Endothelial cell of umbilical vein (primary cell): ENCODE measurements around the gene NDUFS2. TPM values are rescaled to one million over a fixed set of nuclear protein-coding genes. Genes with fewer than 3 reads are reported as not detected.

ENCODE experiments used
- BruUV-seq: library from RNA; stranded (reverse); fragments of 400-500 nt; replicated peaks from 2 replicates; lab custom pipeline; 2021; lab: Mats Ljungman, UMichigan
- CTCF ChIA-PET: fragments of 300-600, 350-600 bp; sonication (Branson Sonifier 250); formaldehyde crosslinking; loops from one replicate; lab custom pipeline; 2021; ENCODE audit warnings: antibody characterized with exemption, inconsistent platforms; lab: Charles Lee
- POLR2A ChIA-PET: fragments of 300-600, 350-600 bp; sonication (Branson Sonifier 250); formaldehyde crosslinking; loops from one replicate; lab custom pipeline; 2021; ENCODE audit warnings: antibody characterized with exemption, inconsistent platforms; lab: Charles Lee
- DNase-seq: peaks from one replicate; pipeline ENCODE4 v3.0.0-alpha.2; 2011; ENCODE audit warnings: low read depth, low spot score
- FAIRE-seq: peaks from 2 replicates; lab custom pipeline; 2011; peaks lifted over from hg19 to GRCh38; lab: Jason Lieb, UNC
- H2AFZ ChIP-seq: 2 replicates; pipeline ENCODE4 v1.6.0; 2012; ENCODE audit warnings: low read depth, low read length, control low read depth, inconsistent platforms
- H3K27ac ChIP-seq: 2 replicates; pipeline ENCODE4 v1.5.1; 2011; ENCODE audit warnings: low read depth, mild to moderate bottlenecking, control low read depth, low read length, moderate library complexity; ENCODE audit not compliant: insufficient read depth
- H3K27me3 ChIP-seq, 2 experiments: 2 replicates each; pipeline versions ENCODE4 v1.6.0 to v1.6.1; 2011; ENCODE audit warnings: low read length in 2 of 2, mixed read lengths in 1 of 2; ENCODE audit not compliant: control insufficient read depth in 2 of 2, insufficient read depth in 2 of 2
- H3K36me3 ChIP-seq, 2 experiments: 2 replicates in 1 of 2; 3 replicates in 1 of 2; pipeline ENCODE4 v1.5.1; 2011; ENCODE audit warnings: low read length in 2 of 2, mild to moderate bottlenecking in 1 of 2, moderate library complexity in 1 of 2; ENCODE audit not compliant: control insufficient read depth in 2 of 2, insufficient read depth in 2 of 2; ENCODE audit errors: extremely low read depth in 1 of 2
- H3K4me1 ChIP-seq: 3 replicates; pipeline ENCODE4 v1.5.1; 2011; ENCODE audit warnings: mild to moderate bottlenecking, low read length; ENCODE audit not compliant: control insufficient read depth, insufficient read depth; ENCODE audit errors: extremely low read depth
- H3K4me2 ChIP-seq: 2 replicates; pipeline ENCODE4 v1.6.1; 2011; ENCODE audit warnings: low read length, control low read depth, mixed read lengths; ENCODE audit not compliant: insufficient read depth
- H3K4me3 ChIP-seq, 3 experiments: fragments of 200-600 bp in 1 of 3; sonication (generic), shearing (Covaris generic) in 1 of 3; replicated peaks in 1 of 3; 2 replicates each; pipeline ENCODE4 v1.5.1; 2011 to 2016; ENCODE audit warnings: control low read depth in 3 of 3, low read length in 3 of 3, mild to moderate bottlenecking in 2 of 3, inconsistent platforms in 1 of 3, low read depth in 1 of 3, moderate library complexity in 1 of 3; ENCODE audit not compliant: insufficient read depth in 1 of 3
- H3K79me2 ChIP-seq: 2 replicates; pipeline ENCODE4 v1.6.0; 2012; ENCODE audit warnings: low read length, inconsistent platforms; ENCODE audit not compliant: control insufficient read depth, insufficient read depth
- H3K9ac ChIP-seq: replicated peaks from 2 replicates; pipeline ENCODE3; 2011; ENCODE audit warnings: low read length, control low read depth; ENCODE audit not compliant: insufficient read depth; ENCODE audit errors: extremely low read depth
- H3K9me1 ChIP-seq: replicated peaks from 3 replicates; pipeline ENCODE4 v1.6.0; 2011; ENCODE audit warnings: mild to moderate bottlenecking, low read length; ENCODE audit not compliant: control insufficient read depth, insufficient read depth; ENCODE audit errors: extremely low read depth
- H3K9me3 ChIP-seq: replicated peaks from 2 replicates; pipeline ENCODE4 v1.5.1; 2012; ENCODE audit warnings: low read length, inconsistent platforms; ENCODE audit not compliant: control insufficient read depth, insufficient read depth
- H4K20me1 ChIP-seq: replicated peaks from 2 replicates; pipeline ENCODE3; 2011; ENCODE audit warnings: mild to moderate bottlenecking, low read length; ENCODE audit not compliant: control insufficient read depth, insufficient read depth; ENCODE audit errors: extremely low read depth
- EZH2 ChIP-seq: IDR thresholded peaks from 2 replicates; pipeline ENCODE4 v1.6.1; 2012; ENCODE audit warnings: borderline replicate concordance, low read depth, mild to moderate bottlenecking, moderate library complexity, low read length, inconsistent platforms; ENCODE audit not compliant: severe bottlenecking
- FOS ChIP-seq: IDR thresholded peaks from 2 replicates; pipeline ENCODE4 v1.6.1; 2011; ENCODE audit warnings: mild to moderate bottlenecking, low read length, moderate library complexity, borderline replicate concordance; ENCODE audit not compliant: insufficient read depth
- GATA2 ChIP-seq: IDR thresholded peaks from 2 replicates; pipeline ENCODE4 v1.7.0; 2011; ENCODE audit warnings: low read depth, mild to moderate bottlenecking, moderate library complexity, mixed read lengths, low read length; ENCODE audit not compliant: insufficient read length, insufficient read depth
- JUN ChIP-seq: IDR thresholded peaks from 2 replicates; pipeline ENCODE4 v1.6.1; 2011; ENCODE audit warnings: borderline replicate concordance, low read depth; ENCODE audit not compliant: insufficient read length, insufficient read depth
- MYC ChIP-seq: IDR thresholded peaks from one replicate; pipeline ENCODE4 v1.6.1; 2011; ENCODE audit warnings: mild to moderate bottlenecking, low read depth, low read length
- POLR2A ChIP-seq: IDR thresholded peaks from 2 replicates; pipeline ENCODE4 v1.6.1; 2012; ENCODE audit warnings: low read depth, mild to moderate bottlenecking, control low read depth, low read length
- POLR2AphosphoS5 ChIP-seq: IDR thresholded peaks from 2 replicates; pipeline ENCODE4 v1.6.1; 2012; ENCODE audit warnings: low read depth, mild to moderate bottlenecking, control low read depth, low read length, moderate library complexity; ENCODE audit not compliant: insufficient read depth
- dilution Hi-C: fragments of 300-500 bp; cut with MboI; formaldehyde crosslinking; loops from one replicate; pipeline ENCODE4 v1.15.0; 2019; ENCODE audit warnings: low sequenced_read_pairs; ENCODE audit not compliant: extremely low pct_ligation_motif_present
- intact Hi-C: fragments of 100-400 bp; cut with micrococcal nuclease; formaldehyde crosslinking; loops from one replicate; pipeline ENCODE4 v1.10.0; 2022
- polyA plus RNA-seq, 4 experiments: library from polyadenylated mRNA; depleted of rRNA in 3 of 4; stranded (reverse) in 3 of 4; unstranded in 1 of 4; fragments of >200 nt; gene quantifications; 2 replicates each; pipeline versions ENCODE4 v1.2.1 to v1.2.3, GENCODE V29; 2011 to 2012; ENCODE audit warnings: missing spikeins in 1 of 4
- total RNA-seq: library from RNA; stranded (reverse); gene quantifications from 2 replicates; pipeline ENCODE4 v1.2.3, GENCODE V29; 2021
- TF ChIP-seq, protein P1 (sequence below): IDR thresholded peaks from 2 replicates; pipeline ENCODE4 v1.6.1; 2011; ENCODE audit not compliant: insufficient read depth, insufficient read length
- TF ChIP-seq, protein P2 (sequence below), 2 donors: IDR thresholded peaks; 1 replicate in 1 of 2; 2 replicates in 1 of 2; pipeline ENCODE4 v1.5.1; 2011; ENCODE audit warnings: low read length in 2 of 2, mild to moderate bottlenecking in 2 of 2, moderate library complexity in 2 of 2, control low read depth in 1 of 2, inconsistent platforms in 1 of 2, low read depth in 1 of 2; ENCODE audit not compliant: insufficient read depth in 1 of 2; ENCODE audit errors: extremely low read depth in 1 of 2

The NDUFS2 gene
- total and polyA plus RNA-seq, 2 donors (not counting 3 experiments of a cell fraction or from before 2014, with no cell fraction given): 95.1 to 130 TPM

DNA sequence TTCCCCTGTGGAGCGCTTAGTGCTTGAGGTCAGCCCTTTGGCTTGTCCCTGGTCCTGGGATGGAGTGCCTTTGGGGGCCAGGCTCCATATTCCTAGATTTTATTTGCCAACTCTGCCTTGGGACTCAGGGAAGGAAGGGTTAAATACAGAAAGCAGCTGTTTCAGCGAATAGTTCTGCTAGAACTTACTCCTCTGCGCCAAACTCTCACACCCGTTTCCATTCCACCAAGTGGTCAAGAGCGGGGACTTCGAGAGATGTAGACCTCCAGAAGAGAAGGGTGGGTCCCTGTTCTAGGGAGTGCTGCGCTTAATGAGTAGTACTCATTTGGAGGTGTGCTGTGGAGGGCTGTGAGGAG is 23.0 kb downstream of the NDUFS2 start:
- intact Hi-C loops (loop anchor here (1.0 to 2.0 kb wide), 4 partner anchors 15 to 40 kb away; partner anchors contain the start of gene NDUFS2), dilution Hi-C loops (no loop called here)
- H3K9me1 ChIP-seq: no peaks in the 10 kb centered on the region
- no peak overlapping the region for H3K9ac ChIP-seq
- no peak overlapping the region for H3K27ac ChIP-seq
- no TSS peak for BruUV-seq
- FAIRE-seq (no peak), DNase-seq (no peak)
- peak overlapping the region; percentile 63 for H2AFZ ChIP-seq
- peaks cover 18% of the 10 kb centered on the region for H3K4me1 ChIP-seq
- ChIA-PET POLR2A (interaction anchor here (0.6 to 1.4 kb wide), 7 partner anchors 9 to 164 kb away, joined by 3 to 15 read pairs (median 5); partner anchors contain the start of genes NDUFS2 and PPOX), CTCF (interaction anchor here (0.6 to 6.9 kb wide), 26 partner anchors 9 to 215 kb away, joined by 3 to 156 read pairs (median 10); partner anchors contain the start of genes ADAMTS4, B4GALT3, CFAP126 and FCER1G)
- H3K4me3 ChIP-seq: no peak overlapping the region
- H3K36me3 ChIP-seq: peaks cover 8 to 9% of the 10 kb centered on the region in 2 experiments
- H3K27me3 ChIP-seq: no peaks in the 10 kb centered on the region
- no peaks in the 10 kb centered on the region for H3K9me3 ChIP-seq
- H3K79me2 ChIP-seq: no peaks in the 10 kb centered on the region
- H4K20me1 ChIP-seq: no peaks in the 10 kb centered on the region
- TF ChIP-seq, protein P1, sequence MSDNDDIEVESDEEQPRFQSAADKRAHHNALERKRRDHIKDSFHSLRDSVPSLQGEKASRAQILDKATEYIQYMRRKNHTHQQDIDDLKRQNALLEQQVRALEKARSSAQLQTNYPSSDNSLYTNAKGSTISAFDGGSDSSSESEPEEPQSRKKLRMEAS: no peak
- TF ChIP-seq EZH2 (no peak), JUN (no peak), POLR2A (no peak), POLR2AphosphoS5 (no peak), MYC (no peak), GATA2 (no peak), FOS (no peak)
- TF ChIP-seq, protein P2, sequence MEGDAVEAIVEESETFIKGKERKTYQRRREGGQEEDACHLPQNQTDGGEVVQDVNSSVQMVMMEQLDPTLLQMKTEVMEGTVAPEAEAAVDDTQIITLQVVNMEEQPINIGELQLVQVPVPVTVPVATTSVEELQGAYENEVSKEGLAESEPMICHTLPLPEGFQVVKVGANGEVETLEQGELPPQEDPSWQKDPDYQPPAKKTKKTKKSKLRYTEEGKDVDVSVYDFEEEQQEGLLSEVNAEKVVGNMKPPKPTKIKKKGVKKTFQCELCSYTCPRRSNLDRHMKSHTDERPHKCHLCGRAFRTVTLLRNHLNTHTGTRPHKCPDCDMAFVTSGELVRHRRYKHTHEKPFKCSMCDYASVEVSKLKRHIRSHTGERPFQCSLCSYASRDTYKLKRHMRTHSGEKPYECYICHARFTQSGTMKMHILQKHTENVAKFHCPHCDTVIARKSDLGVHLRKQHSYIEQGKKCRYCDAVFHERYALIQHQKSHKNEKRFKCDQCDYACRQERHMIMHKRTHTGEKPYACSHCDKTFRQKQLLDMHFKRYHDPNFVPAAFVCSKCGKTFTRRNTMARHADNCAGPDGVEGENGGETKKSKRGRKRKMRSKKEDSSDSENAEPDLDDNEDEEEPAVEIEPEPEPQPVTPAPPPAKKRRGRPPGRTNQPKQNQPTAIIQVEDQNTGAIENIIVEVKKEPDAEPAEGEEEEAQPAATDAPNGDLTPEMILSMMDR (IDR thresholded peaks at IDR 0.05; ENCODE audit: extremely low read depth in 1 of 2, insufficient read depth in 1 of 2, low read depth in 1 of 2, low read length in 2 of 2): no peak
- H3K4me2 ChIP-seq: no peak overlapping the region
